HepG2 (cell line): ENCODE results near the gene PGA3. TPM values are rescaled to one million over a fixed set of nuclear protein-coding genes. Genes with fewer than 3 reads are reported as not detected.

Source experiments
- ATAC-seq: fragments of 200-7000 bp; cut with Tn5 transposase; 3 replicates; pipeline ENCODE4 v1.9.1; 2020; ENCODE audit warnings: mild to moderate bottlenecking, moderate library complexity
- BruUV-seq: library from RNA; stranded (reverse); fragments of 400-500 nt; replicated peaks from 2 replicates; lab custom pipeline; 2021; lab: Mats Ljungman, UMichigan
- CTCF ChIA-PET: fragments of 300-600 bp; formaldehyde crosslinking; extraction: SDS; loops from one replicate; lab custom pipeline; 2021; ENCODE audit warnings: low total read pairs, inconsistent platforms, low intra/inter-chr PET ratio; lab: Yijun Ruan, JAX
- POLR2A ChIA-PET: fragments of 350-600 bp; sonication (Branson Sonifier 250); formaldehyde crosslinking; loops from one replicate; lab custom pipeline; 2020; ENCODE audit warnings: antibody characterized with exemption, inconsistent platforms; lab: Yijun Ruan, JAX
- DNase-seq: peaks from one replicate; pipeline ENCODE4 v3.0.0-alpha.2; 2015; ENCODE audit warnings: low spot score
- FAIRE-seq: peaks from 3 replicates; lab custom pipeline; 2011; peaks lifted over from hg19 to GRCh38; lab: Jason Lieb, UNC
- H2AFZ ChIP-seq: one replicate; pipeline ENCODE4 v1.6.1; 2011; ENCODE audit warnings: low read length, inconsistent platforms
- H3K27ac ChIP-seq: fragments of 300-600 bp; 3 replicates; pipeline ENCODE4 v1.8.0; 2011; ENCODE audit warnings: mixed run types, mild to moderate bottlenecking, mixed read lengths, low read length, inconsistent platforms; ENCODE audit not compliant: insufficient read depth; ENCODE audit errors: extremely low read length
- H3K27me3 ChIP-seq, 2 experiments: fragments of 200-600 bp in 1 of 2; 2 replicates in 1 of 2; 3 replicates in 1 of 2; pipeline versions ENCODE4 v1.6.0 to v1.8.0; 2011; ENCODE audit warnings: low read length in 2 of 2, mild to moderate bottlenecking in 2 of 2, moderate library complexity in 2 of 2, inconsistent platforms in 1 of 2; ENCODE audit not compliant: insufficient read depth in 2 of 2, control insufficient read depth in 1 of 2
- H3K36me3 ChIP-seq, 2 experiments: fragments of 200-600 bp in 1 of 2; replicated peaks in 1 of 2; 2 replicates in 1 of 2; 3 replicates in 1 of 2; pipeline versions ENCODE4 v1.5.1 to v1.8.0; 2011; ENCODE audit warnings: low read length in 2 of 2, inconsistent platforms in 1 of 2; ENCODE audit not compliant: insufficient read depth in 2 of 2, control insufficient read depth in 1 of 2
- H3K4me1 ChIP-seq: 2 replicates; pipeline ENCODE4 v1.5.1; 2012; ENCODE audit warnings: low read length, inconsistent platforms; ENCODE audit not compliant: insufficient read depth
- H3K4me2 ChIP-seq: 2 replicates; pipeline ENCODE4 v1.6.0; 2011; ENCODE audit warnings: low read depth, low read length, inconsistent platforms
- H3K4me3 ChIP-seq, 3 experiments: fragments of 200-600 bp in 1 of 3; sonication (generic), shearing (Covaris generic) in 1 of 3; replicated peaks in 1 of 3; 2 replicates each; pipeline ENCODE4 v1.5.1; 2011 to 2016; ENCODE audit warnings: low read length in 3 of 3, inconsistent platforms in 2 of 3, low read depth in 2 of 3, mild to moderate bottlenecking in 2 of 3, control low read depth in 1 of 3, mixed read lengths in 1 of 3; ENCODE audit not compliant: insufficient read depth in 1 of 3
- H3K79me2 ChIP-seq: one replicate; pipeline ENCODE4 v1.6.1; 2011; ENCODE audit warnings: low read length, inconsistent platforms; ENCODE audit not compliant: insufficient read depth
- H3K9ac ChIP-seq: 2 replicates; pipeline ENCODE4 v1.6.0; 2011; ENCODE audit warnings: mild to moderate bottlenecking, low read depth, low read length, inconsistent platforms; ENCODE audit not compliant: insufficient read depth
- H3K9me3 ChIP-seq: 2 replicates; pipeline ENCODE4 v1.5.1; 2012; ENCODE audit warnings: mild to moderate bottlenecking, low read length
- H4K20me1 ChIP-seq: 2 replicates; pipeline ENCODE4 v1.6.0; 2011; ENCODE audit warnings: inconsistent platforms, mild to moderate bottlenecking, low read length, moderate library complexity; ENCODE audit not compliant: insufficient read depth
- KAT7 ChIP-seq: IDR thresholded peaks from 2 replicates; pipeline ENCODE4 v1.6.1; 2018; ENCODE audit warnings: borderline replicate concordance, missing compliant biosample characterization
- MEIS1 ChIP-seq: sonication (generic); formaldehyde crosslinking; IDR thresholded peaks from 2 replicates; pipeline ENCODE4 v1.9.0; 2021; ENCODE audit warnings: mild to moderate bottlenecking, missing genetic modification reagents, moderate library complexity, borderline replicate concordance
- NFYB ChIP-seq: sonication (generic); formaldehyde crosslinking; IDR thresholded peaks from 2 replicates; pipeline ENCODE4 v1.4.0; 2020; ENCODE audit warnings: missing genetic modification reagents
- PLRG1 ChIP-seq: fragments of 450-650 bp; conservative IDR thresholded peaks from 2 replicates; pipeline ENCODE4 v1.6.1; 2016
- RORA ChIP-seq: sonication (generic); formaldehyde crosslinking; IDR thresholded peaks from 2 replicates; pipeline ENCODE4 v1.5.0; 2020; ENCODE audit warnings: mild to moderate bottlenecking, missing genetic modification reagents, moderate library complexity
- ZNF615 ChIP-seq: sonication (generic); formaldehyde crosslinking; IDR thresholded peaks from 2 replicates; pipeline ENCODE4 v1.5.0; 2020; ENCODE audit warnings: mild to moderate bottlenecking, missing genetic modification reagents, borderline replicate concordance
- WGBS: methylation state at CpG from one replicate; pipeline ENCODE4 v1.1.6; 2017; ENCODE audit warnings: low lambda C conversion rate; 5-methylcytosine and 5-hydroxymethylcytosine counted together
- in situ Hi-C: cut with HindIII; loops from 2 replicates; pipeline ENCODE4 v1.10.0; 2017; ENCODE audit warnings: low pct_unique_long_range_greater_than_20kb; ENCODE audit not compliant: extremely low pct_ligation_motif_present
- intact Hi-C: fragments of 100-400 bp; cut with micrococcal nuclease; formaldehyde crosslinking; loops from one replicate; pipeline ENCODE4 v1.10.0; 2022; ENCODE audit not compliant: unreplicated experiment
- polyA plus RNA-seq, 8 experiments: library from polyadenylated mRNA; depleted of rRNA in 3 of 8; stranded (reverse) in 7 of 8; unstranded in 1 of 8; fragments of >200 nt; fragmentation: Illumina TruSeq in 4 of 8; extraction: Trizol in 4 of 8; gene quantifications; 2 replicates each; pipeline versions ENCODE4 v1.2.1 to v1.2.3, GENCODE V29; 2011 to 2016; ENCODE audit warnings: low read depth in 4 of 8, missing spikeins in 1 of 8, mixed read lengths in 1 of 8; ENCODE audit not compliant: insufficient read depth in 1 of 8
- total RNA-seq, 5 experiments: library from RNA; depleted of rRNA; stranded (reverse); fragments of >200 nt; fragmentation: Illumina TruSeq; extraction: Trizol; gene quantifications; 2 replicates each; pipeline ENCODE4 v1.2.3, GENCODE V29; 2016; ENCODE audit warnings: low read depth in 1 of 5
- TF ChIP-seq, protein P1 (sequence below), 2 experiments: sonication (generic) in 1 of 2; formaldehyde crosslinking in 1 of 2; IDR thresholded peaks; 2 replicates each; pipeline versions ENCODE4 v1.4.0 to v1.6.1; 2018 to 2020; ENCODE audit warnings: missing genetic modification reagents in 2 of 2, borderline replicate concordance in 1 of 2, low read depth in 1 of 2, mild to moderate bottlenecking in 1 of 2, missing biosample characterization in 1 of 2
- TF ChIP-seq, protein P2 (sequence below): sonication (generic); formaldehyde crosslinking; IDR thresholded peaks from 2 replicates; pipeline ENCODE4 v1.4.0; 2020; ENCODE audit warnings: low read depth, mild to moderate bottlenecking, missing genetic modification reagents

The PGA3 gene
- total and polyA plus RNA-seq, 2 of the 13 experiments (the other 11 are each of a cell fraction or from before 2014, with no cell fraction given) = not detected

DNA sequence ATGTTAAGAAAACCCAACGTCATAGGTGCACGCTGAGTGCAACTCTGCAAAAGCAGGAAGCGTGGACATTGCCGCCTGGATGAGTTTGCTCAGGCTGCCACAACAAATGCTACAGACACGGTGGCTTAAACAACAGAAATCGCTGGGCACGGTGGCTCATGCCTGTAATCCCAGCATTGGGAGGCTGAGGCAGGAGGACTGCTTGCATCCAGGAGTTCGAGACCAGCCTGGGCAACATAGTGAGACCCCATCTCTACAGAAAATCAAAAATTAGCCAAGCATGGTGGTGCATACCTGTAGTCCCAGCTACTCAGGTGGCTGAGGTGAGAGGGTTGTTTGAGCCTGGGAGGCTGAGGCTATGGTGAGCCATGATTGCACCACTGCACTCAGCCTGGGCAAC lies 13.4 kb upstream of the PGA3 start:
- BruUV-seq = no TSS peak
- H3K27me3 ChIP-seq = peaks cover 0 to 6% of the 10 kb centered on the region in 2 experiments; a peak in 2 of 5 replicates
- FAIRE-seq = no peak
- H3K27ac ChIP-seq = no peak overlapping the region
- in situ Hi-C loops (no loop called here), intact Hi-C loops (no loop called here)
- no peak for ATAC-seq
- no peaks in the 10 kb centered on the region for H3K4me1 ChIP-seq
- WGBS = 9% methylated on average over 7 of the region's 8 CpGs
- no peaks in the 10 kb centered on the region for H4K20me1 ChIP-seq
- no peak overlapping the region for H3K4me2 ChIP-seq
- H3K9me3 ChIP-seq = no peaks in the 10 kb centered on the region
- no peak overlapping the region for H3K9ac ChIP-seq
- CTCF ChIA-PET = no interaction called here
- POLR2A ChIA-PET = no interaction called here
- no peaks in the 10 kb centered on the region for H3K36me3 ChIP-seq
- H2AFZ ChIP-seq = no peak overlapping the region
- no peaks in the 10 kb centered on the region for H3K79me2 ChIP-seq
- H3K4me3 ChIP-seq = no peak overlapping the region
- no peak for DNase-seq
- TF ChIP-seq MEIS1 (CRISPR knock-in tag) (no peak), ZNF615 (CRISPR knock-in tag) (no peak), NFYB (CRISPR knock-in tag) (no peak), RORA (CRISPR knock-in tag) (no peak), KAT7 (CRISPR knock-in tag) (no peak), PLRG1 (no peak)
- TF ChIP-seq, protein P1, sequence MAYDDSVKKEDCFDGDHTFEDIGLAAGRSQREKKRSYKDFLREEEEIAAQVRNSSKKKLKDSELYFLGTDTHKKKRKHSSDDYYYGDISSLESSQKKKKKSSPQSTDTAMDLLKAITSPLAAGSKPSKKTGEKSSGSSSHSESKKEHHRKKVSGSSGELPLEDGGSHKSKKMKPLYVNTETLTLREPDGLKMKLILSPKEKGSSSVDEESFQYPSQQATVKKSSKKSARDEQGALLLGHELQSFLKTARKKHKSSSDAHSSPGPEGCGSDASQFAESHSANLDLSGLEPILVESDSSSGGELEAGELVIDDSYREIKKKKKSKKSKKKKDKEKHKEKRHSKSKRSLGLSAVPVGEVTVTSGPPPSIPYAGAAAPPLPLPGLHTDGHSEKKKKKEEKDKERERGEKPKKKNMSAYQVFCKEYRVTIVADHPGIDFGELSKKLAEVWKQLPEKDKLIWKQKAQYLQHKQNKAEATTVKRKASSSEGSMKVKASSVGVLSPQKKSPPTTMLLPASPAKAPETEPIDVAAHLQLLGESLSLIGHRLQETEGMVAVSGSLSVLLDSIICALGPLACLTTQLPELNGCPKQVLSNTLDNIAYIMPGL (CRISPR knock-in tag; IDR thresholded peaks at IDR 0.05; ENCODE audit: borderline replicate concordance in 1 of 2, low read depth in 1 of 2) = no peak
- TF ChIP-seq, protein P2, sequence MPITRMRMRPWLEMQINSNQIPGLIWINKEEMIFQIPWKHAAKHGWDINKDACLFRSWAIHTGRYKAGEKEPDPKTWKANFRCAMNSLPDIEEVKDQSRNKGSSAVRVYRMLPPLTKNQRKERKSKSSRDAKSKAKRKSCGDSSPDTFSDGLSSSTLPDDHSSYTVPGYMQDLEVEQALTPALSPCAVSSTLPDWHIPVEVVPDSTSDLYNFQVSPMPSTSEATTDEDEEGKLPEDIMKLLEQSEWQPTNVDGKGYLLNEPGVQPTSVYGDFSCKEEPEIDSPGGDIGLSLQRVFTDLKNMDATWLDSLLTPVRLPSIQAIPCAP (CRISPR knock-in tag) = no peak
